Upper lobe of left lung (tissue), 4 donors: ENCODE measurements around the gene ARPC5.

ENCODE experiments used
- CTCF ChIP-seq, 6 experiments: fragments of 450-650 bp in 4 of 6; fragments of 200-600 bp in 2 of 6; sonication (generic) in 2 of 6; IDR thresholded peaks; one replicate each; pipeline ENCODE4 v1.5.1; 2016 to 2019; ENCODE audit warnings: antibody characterized with exemption in 6 of 6
- EP300 ChIP-seq, 4 donors: sonication (generic); formaldehyde crosslinking; IDR thresholded peaks; one replicate each; pipeline ENCODE4 v1.5.1; 2017; ENCODE audit warnings: antibody characterized with exemption in 4 of 4, control low read depth in 2 of 4
- POLR2A ChIP-seq, 4 donors: fragments of 450-650 bp; IDR thresholded peaks; one replicate each; pipeline ENCODE4 v1.5.1; 2016 to 2017; ENCODE audit warnings: antibody characterized with exemption in 4 of 4, mild to moderate bottlenecking in 2 of 4
- POLR2AphosphoS5 ChIP-seq, 2 donors: sonication (generic); formaldehyde crosslinking; IDR thresholded peaks; one replicate each; pipeline ENCODE4 v1.5.1; 2017; ENCODE audit warnings: antibody characterized with exemption in 2 of 2

GRCh38 chr1:183655562-183656075 lies 20.0 kb upstream of the ARPC5 start:
- peak; percentile 67 to 85 (median 82) for TF ChIP-seq CTCF (IDR thresholded peaks at IDR 0.05)
- no peak for TF ChIP-seq POLR2A (IDR thresholded peaks at IDR 0.05)
- no peak for TF ChIP-seq POLR2AphosphoS5 (IDR thresholded peaks at IDR 0.05)
- no peak for TF ChIP-seq EP300 (IDR thresholded peaks at IDR 0.05)
